ENCODE measurements around the gene GPRC5C. TPM values are rescaled to one million over a fixed set of nuclear protein-coding genes. Genes with fewer than 3 reads are reported as not detected.

The GPRC5C gene
- total RNA-seq, 4 donors from 2014 or later: 3.8 to 19.8 (median 9.9) TPM

GRCh38 chr17:74467221-74467951, 35.5 kb downstream of the GPRC5C start:
- TF ChIP-seq, protein P1, sequence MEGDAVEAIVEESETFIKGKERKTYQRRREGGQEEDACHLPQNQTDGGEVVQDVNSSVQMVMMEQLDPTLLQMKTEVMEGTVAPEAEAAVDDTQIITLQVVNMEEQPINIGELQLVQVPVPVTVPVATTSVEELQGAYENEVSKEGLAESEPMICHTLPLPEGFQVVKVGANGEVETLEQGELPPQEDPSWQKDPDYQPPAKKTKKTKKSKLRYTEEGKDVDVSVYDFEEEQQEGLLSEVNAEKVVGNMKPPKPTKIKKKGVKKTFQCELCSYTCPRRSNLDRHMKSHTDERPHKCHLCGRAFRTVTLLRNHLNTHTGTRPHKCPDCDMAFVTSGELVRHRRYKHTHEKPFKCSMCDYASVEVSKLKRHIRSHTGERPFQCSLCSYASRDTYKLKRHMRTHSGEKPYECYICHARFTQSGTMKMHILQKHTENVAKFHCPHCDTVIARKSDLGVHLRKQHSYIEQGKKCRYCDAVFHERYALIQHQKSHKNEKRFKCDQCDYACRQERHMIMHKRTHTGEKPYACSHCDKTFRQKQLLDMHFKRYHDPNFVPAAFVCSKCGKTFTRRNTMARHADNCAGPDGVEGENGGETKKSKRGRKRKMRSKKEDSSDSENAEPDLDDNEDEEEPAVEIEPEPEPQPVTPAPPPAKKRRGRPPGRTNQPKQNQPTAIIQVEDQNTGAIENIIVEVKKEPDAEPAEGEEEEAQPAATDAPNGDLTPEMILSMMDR (IDR thresholded peaks at IDR 0.05; ENCODE audit: low read depth): no peak

DNA sequence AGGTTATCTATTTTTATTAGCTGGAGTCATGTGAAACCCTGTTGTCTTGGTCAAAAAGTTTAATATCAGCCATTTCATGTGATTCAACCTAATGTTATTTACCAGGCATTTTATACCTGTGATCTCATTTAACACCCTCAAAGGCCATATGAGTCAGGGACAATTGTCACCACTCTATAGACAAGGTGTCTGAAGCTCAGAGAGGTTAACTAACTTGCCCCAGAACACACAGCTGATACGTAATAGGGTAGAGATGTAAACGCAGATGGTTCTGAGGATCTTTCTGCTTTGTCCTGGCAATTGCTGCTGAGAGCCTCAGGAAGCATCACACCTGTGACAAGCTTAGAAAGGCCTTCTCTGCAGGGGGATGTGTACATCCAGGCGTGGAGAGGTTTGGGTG, 39.5 kb downstream of the GPRC5C start:
- TF ChIP-seq, protein P1 (IDR thresholded peaks at IDR 0.05; ENCODE audit: low read depth): no peak

GRCh38 chr17:74472890-74473289, 41.0 kb downstream of the GPRC5C start:
- TF ChIP-seq, protein P1 (IDR thresholded peaks at IDR 0.05; ENCODE audit: low read depth): no peak

- TF ChIP-seq, protein P1 (IDR thresholded peaks at IDR 0.05; ENCODE audit: low read depth): no peak
These were observed 41.4 kb downstream of the GPRC5C start for GRCh38 chr17:74473294-74473693.

GRCh38 chr17:74474043-74474792, 42.3 kb downstream of the GPRC5C start:
- TF ChIP-seq, protein P1 (IDR thresholded peaks at IDR 0.05; ENCODE audit: low read depth): no peak

- TF ChIP-seq, protein P1 (IDR thresholded peaks at IDR 0.05; ENCODE audit: low read depth): no peak
These were observed 43.3 kb downstream of the GPRC5C start for GRCh38 chr17:74475189-74475588.

DNA sequence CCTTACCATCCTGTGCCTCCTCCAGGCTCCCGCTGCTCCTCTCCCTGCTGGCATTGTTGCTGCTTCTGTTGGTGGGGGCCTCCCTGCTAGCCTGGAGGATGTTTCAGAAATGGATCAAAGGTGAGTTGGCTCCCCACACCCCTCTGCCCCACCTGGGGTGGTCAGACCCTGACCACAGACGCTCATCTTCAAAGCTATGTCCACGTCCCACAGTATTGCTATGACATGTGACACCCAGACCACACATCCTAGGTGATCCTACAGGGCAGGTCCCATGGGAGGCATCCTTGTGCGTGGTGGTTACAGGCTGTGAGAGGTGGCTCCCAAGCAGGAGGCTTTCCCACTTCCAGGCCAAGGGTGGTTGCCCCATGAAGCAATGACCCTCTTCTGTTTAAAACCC, 45.5 kb downstream of the GPRC5C start:
- TF ChIP-seq, protein P1 (IDR thresholded peaks at IDR 0.05; ENCODE audit: low read depth): no peak

Data from subcutaneous adipose tissue (tissue), 4 donors.